Measurements from ENCODE around the gene RNF113B.

The RNF113B gene

GRCh38 chr13:98134901-98135300 is 42.2 kb downstream of the RNF113B start:
- no peak for DNase-seq

- no peak for DNase-seq
These were observed 43.1 kb downstream of the RNF113B start for GRCh38 chr13:98133946-98134345.

- DNase-seq: no peak
These were observed 47.9 kb downstream of the RNF113B start for GRCh38 chr13:98129059-98129746.
